Measurements from ENCODE around the gene PDZRN3.

GRCh38 chr3:73427048-73427706 lies 197.6 kb downstream of the PDZRN3 start:
- TF ChIP-seq POLR2A (IDR thresholded peaks at IDR 0.05) = no peak
- TF ChIP-seq CTCF (IDR thresholded peaks at IDR 0.05) = no peak

Measured in heart left ventricle (tissue), 13 donors.